ENCODE data around the gene MECP2. TPM values are rescaled to one million over a fixed set of nuclear protein-coding genes. Genes with fewer than 3 reads are reported as not detected.
"Not testable (repeated sequence)": the region's sequence is repeated elsewhere in the genome, so short reads cannot be mapped to it uniquely, and the experiment has no call there.

MECP2 gene
- total RNA-seq, 4 donors from 2014 or later = 19.7 to 76.0 (median 33.9) TPM

GRCh38 chrX:153981771-153982533, 115.6 kb downstream of the MECP2 start:
- no peaks in the 10 kb centered on the region for H3K36me3 ChIP-seq
- no peak for TF ChIP-seq EP300 (IDR thresholded peaks at IDR 0.05)
- no peak for TF ChIP-seq POLR2AphosphoS5 (IDR thresholded peaks at IDR 0.05)
- TF ChIP-seq, protein P1, sequence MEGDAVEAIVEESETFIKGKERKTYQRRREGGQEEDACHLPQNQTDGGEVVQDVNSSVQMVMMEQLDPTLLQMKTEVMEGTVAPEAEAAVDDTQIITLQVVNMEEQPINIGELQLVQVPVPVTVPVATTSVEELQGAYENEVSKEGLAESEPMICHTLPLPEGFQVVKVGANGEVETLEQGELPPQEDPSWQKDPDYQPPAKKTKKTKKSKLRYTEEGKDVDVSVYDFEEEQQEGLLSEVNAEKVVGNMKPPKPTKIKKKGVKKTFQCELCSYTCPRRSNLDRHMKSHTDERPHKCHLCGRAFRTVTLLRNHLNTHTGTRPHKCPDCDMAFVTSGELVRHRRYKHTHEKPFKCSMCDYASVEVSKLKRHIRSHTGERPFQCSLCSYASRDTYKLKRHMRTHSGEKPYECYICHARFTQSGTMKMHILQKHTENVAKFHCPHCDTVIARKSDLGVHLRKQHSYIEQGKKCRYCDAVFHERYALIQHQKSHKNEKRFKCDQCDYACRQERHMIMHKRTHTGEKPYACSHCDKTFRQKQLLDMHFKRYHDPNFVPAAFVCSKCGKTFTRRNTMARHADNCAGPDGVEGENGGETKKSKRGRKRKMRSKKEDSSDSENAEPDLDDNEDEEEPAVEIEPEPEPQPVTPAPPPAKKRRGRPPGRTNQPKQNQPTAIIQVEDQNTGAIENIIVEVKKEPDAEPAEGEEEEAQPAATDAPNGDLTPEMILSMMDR (IDR thresholded peaks at IDR 0.05) = no peak
- no peak for TF ChIP-seq POLR2A (IDR thresholded peaks at IDR 0.05)
- H3K9me3 ChIP-seq = no peaks in the 10 kb centered on the region
- DNase-seq (ENCODE audit: low spot score in 2 of 2) = peak in 1 of 2 donors; percentile 66
- no peaks in the 10 kb centered on the region for H3K27me3 ChIP-seq
- H3K4me1 ChIP-seq = peaks cover 18% of the 10 kb centered on the region
- WGBS = 83% methylated on average over 42 of the region's 52 CpGs
- peak overlapping the region; percentile 34 for H3K27ac ChIP-seq
- H3K4me3 ChIP-seq = no peak overlapping the region

GRCh38 chrX:153981231-153981630, 116.3 kb downstream of the MECP2 start:
- 82% methylated on average over 7 of the region's 7 CpGs for WGBS
- H3K4me3 ChIP-seq = no peak overlapping the region
- peaks cover 18% of the 10 kb centered on the region for H3K4me1 ChIP-seq
- no peaks in the 10 kb centered on the region for H3K27me3 ChIP-seq
- TF ChIP-seq POLR2AphosphoS5 (IDR thresholded peaks at IDR 0.05) (no peak), POLR2A (IDR thresholded peaks at IDR 0.05) (no peak), EP300 (IDR thresholded peaks at IDR 0.05) (no peak)
- TF ChIP-seq, protein P1 (IDR thresholded peaks at IDR 0.05) = no peak
- no peaks in the 10 kb centered on the region for H3K36me3 ChIP-seq
- no peak for DNase-seq (ENCODE audit: low spot score in 2 of 2)
- no peaks in the 10 kb centered on the region for H3K9me3 ChIP-seq
- H3K27ac ChIP-seq = peak overlapping the region; percentile 10

- H3K9me3 ChIP-seq; H3K36me3 ChIP-seq; H3K27me3 ChIP-seq; H3K27ac ChIP-seq; DNase-seq (ENCODE audit: low spot score in 2 of 2); H3K4me3 ChIP-seq: not testable (repeated sequence)
- peaks cover 12% of the 10 kb centered on the region for H3K4me1 ChIP-seq
- 61% methylated on average over 8 of the region's 10 CpGs for WGBS
Measured at GRCh38 chrX:153980394-153980793, 117.1 kb downstream of the MECP2 start.

GRCh38 chrX:153974726-153975286, 122.7 kb downstream of the MECP2 start:
- 66% methylated on average over 3 of the region's 3 CpGs for WGBS
- Histone ChIP-seq H3K36me3 (no peaks in the 10 kb centered on the region), H3K27me3 (no peaks in the 10 kb centered on the region), H3K9me3 (no peaks in the 10 kb centered on the region), H3K4me3 (no peak overlapping the region), H3K27ac (peak overlapping the region; percentile 98), H3K4me1 (peaks cover 16% of the 10 kb centered on the region)
- DNase-seq (ENCODE audit: low spot score in 2 of 2) = no peak
- TF ChIP-seq POLR2AphosphoS5 (IDR thresholded peaks at IDR 0.05) = no peak
- TF ChIP-seq, protein P1 (IDR thresholded peaks at IDR 0.05) = no peak
- no peak for TF ChIP-seq EP300 (IDR thresholded peaks at IDR 0.05)
- TF ChIP-seq POLR2A (IDR thresholded peaks at IDR 0.05) = no peak

DNA sequence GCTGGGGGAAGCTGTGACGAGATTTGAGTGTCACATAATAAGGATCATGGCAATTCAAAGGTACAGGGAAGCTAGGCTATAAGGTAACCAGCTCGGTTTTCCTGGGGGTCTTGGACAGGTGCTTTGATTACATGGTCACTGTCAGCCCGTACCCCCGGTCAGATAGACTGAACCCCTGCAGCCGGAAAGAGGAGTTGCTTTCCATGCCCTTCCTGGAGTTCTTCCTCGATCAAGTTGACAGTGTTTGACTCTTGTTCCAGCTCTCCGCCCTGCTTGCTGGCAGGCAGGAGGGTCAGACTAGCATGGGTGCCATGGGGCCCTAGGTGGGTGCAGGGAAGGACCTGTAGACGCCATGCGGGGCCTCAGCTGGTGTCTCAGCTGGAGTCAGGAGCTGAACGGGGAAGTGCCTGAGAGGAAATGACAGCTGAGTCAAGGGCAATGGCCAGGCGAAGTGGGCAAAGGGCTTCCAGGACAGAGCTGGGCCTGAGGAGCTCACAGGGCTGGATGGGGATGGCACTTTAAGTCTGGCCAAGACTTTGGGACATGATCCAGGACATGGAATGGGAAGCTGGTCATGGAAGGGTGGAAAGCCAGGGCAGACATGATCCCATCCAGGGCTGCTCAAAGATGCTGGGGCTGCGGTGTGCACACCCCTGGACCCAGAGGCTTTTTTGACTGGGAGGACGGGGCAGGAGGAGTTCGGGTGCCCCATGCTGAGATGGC, 123.4 kb downstream of the MECP2 start:
- WGBS = 73% methylated on average over 13 of the region's 14 CpGs
- Histone ChIP-seq H3K4me1 (peaks cover 22% of the 10 kb centered on the region), H3K27me3 (no peaks in the 10 kb centered on the region), H3K36me3 (no peaks in the 10 kb centered on the region), H3K27ac (peak overlapping the region; percentile 98), H3K9me3 (no peaks in the 10 kb centered on the region), H3K4me3 (peak overlapping the region; percentile 60)
- DNase-seq (ENCODE audit: low spot score in 2 of 2) = peak in 1 of 2 donors; percentile 58
- TF ChIP-seq EP300 (IDR thresholded peaks at IDR 0.05) (no peak), POLR2A (IDR thresholded peaks at IDR 0.05) (no peak), POLR2AphosphoS5 (IDR thresholded peaks at IDR 0.05) (no peak)
- TF ChIP-seq, protein P1 (IDR thresholded peaks at IDR 0.05) = no peak

Measured in suprapubic skin (tissue), 4 donors.